AG04449 (cell line): Measurements from ENCODE around the gene SYNE4.
A peak's percentile ranks its signal among the peaks of the same experiment; 100 is the strongest.

Source experiments
- CTCF ChIA-PET: fragments of 350-600 bp; formaldehyde crosslinking; extraction: SDS; loops from one replicate; lab custom pipeline; 2021; ENCODE audit warnings: antibody characterized with exemption; lab: Yijun Ruan, JAX
- POLR2A ChIA-PET: fragments of 400-600, 350-600 bp; formaldehyde crosslinking; extraction: SDS; loops from one replicate; lab custom pipeline; 2020; ENCODE audit warnings: antibody characterized with exemption, inconsistent platforms; lab: Yijun Ruan, JAX
- DNase-seq: peaks from one replicate; pipeline ENCODE4 v3.0.0-alpha.2; 2010; ENCODE audit warnings: low read depth, low spot score
- H3K4me3 ChIP-seq: 2 replicates; pipeline ENCODE4 v1.5.1; 2011; ENCODE audit warnings: low read depth, mild to moderate bottlenecking, control low read depth, low read length
- CTCF ChIP-seq: IDR thresholded peaks from one replicate; pipeline ENCODE4 v1.5.1; 2011; ENCODE audit warnings: mild to moderate bottlenecking, moderate library complexity, low read length, control low read depth, inconsistent platforms; ENCODE audit not compliant: insufficient read depth; ENCODE audit errors: missing control alignments

Gene SYNE4

DNA sequence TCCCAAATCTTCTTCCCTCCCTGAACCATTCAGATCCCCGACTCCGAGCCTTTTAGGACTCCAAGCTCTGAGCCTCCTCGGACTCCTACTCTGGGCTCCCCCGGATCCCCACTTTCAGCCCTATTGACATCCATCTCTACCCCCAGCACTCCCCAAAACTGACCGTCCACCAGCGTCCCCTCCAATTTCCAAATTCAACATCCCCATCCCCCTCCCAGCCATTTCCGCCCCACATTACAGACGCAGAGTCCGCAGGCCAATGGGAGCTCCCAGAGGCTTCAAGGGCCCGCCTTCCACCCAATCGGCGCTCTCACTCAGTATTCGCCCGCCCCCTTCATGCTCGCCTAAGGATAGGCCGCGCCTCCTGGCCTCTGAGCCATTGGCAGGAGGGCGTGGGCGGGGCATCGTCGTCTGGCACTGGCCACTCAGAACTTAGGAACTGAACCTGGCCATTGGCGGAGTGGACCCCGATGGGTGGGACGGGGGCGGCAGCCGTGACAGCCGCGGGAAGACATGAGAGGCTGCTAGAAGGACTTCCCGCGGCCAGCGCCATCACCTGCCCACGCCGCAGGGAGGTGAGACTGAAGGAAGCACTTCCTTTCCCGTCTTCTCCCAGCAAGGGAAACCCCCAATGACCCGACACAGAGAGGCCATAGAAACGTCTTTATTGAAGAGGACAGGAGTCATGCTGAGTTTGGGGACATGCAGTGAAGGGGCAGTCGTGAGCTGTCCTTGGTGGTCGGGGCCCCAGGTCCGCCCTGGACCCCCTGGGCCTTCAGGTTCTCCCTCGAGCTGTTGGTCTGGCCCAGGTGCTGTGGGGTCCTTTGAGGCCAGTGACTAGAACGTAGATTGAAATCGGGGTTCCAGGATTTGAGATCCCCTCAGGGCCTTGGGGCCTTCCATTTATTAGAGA is 5.7 kb upstream of the SYNE4 start, which contains the start of gene ALKBH6:
TSS of gene ALKBH6 (minus strand) at position 202 of the 913 bp plus-strand sequence. CDS start 816 bp downstream, outside the sequence.
- H3K4me3 ChIP-seq = peak within 1 kb of the TSS; percentile 86
- CTCF ChIA-PET = interaction anchor here (0.7 to 1.7 kb wide), 5 partner anchors 9 to 20 kb away, joined by 3 to 6 read pairs (median 4); no protein-coding TSS in a partner anchor
- POLR2A ChIA-PET = interaction anchor here (0.6 to 1.5 kb wide), 8 partner anchors 13 to 131 kb away, joined by 3 to 6 read pairs (median 3); partner anchors contain the start of genes POLR2I, SDHAF1 and THAP8
- DNase-seq = peak; percentile 86
- TF ChIP-seq CTCF = no peak

- H3K4me3 ChIP-seq = peak overlapping the region; percentile 86
- ChIA-PET CTCF (interaction anchor here (0.9 to 1.7 kb wide), 5 partner anchors 8 to 17 kb away, joined by 3 to 6 read pairs (median 3); no protein-coding TSS in a partner anchor), POLR2A (interaction anchor here (0.6 to 1.5 kb wide), 6 partner anchors 18 to 101 kb away, joined by 3 to 6 read pairs (median 4); partner anchors contain the start of genes POLR2I, SDHAF1 and THAP8)
- no peak for DNase-seq
- no peak for TF ChIP-seq CTCF
These were observed 4.8 kb upstream of the SYNE4 start for GRCh38 chr19:36013280-36014011.

- POLR2A ChIA-PET = no interaction called here
- CTCF ChIA-PET = interaction anchor here (0.9 to 1.3 kb wide), 2 partner anchors 110 to 160 kb away, joined by 3 to 4 read pairs; no protein-coding TSS in a partner anchor
- no peak for DNase-seq
- H3K4me3 ChIP-seq = no peak overlapping the region
- TF ChIP-seq CTCF = no peak
These were observed 1.8 kb upstream of the SYNE4 start for GRCh38 chr19:36010402-36010801.

DNA sequence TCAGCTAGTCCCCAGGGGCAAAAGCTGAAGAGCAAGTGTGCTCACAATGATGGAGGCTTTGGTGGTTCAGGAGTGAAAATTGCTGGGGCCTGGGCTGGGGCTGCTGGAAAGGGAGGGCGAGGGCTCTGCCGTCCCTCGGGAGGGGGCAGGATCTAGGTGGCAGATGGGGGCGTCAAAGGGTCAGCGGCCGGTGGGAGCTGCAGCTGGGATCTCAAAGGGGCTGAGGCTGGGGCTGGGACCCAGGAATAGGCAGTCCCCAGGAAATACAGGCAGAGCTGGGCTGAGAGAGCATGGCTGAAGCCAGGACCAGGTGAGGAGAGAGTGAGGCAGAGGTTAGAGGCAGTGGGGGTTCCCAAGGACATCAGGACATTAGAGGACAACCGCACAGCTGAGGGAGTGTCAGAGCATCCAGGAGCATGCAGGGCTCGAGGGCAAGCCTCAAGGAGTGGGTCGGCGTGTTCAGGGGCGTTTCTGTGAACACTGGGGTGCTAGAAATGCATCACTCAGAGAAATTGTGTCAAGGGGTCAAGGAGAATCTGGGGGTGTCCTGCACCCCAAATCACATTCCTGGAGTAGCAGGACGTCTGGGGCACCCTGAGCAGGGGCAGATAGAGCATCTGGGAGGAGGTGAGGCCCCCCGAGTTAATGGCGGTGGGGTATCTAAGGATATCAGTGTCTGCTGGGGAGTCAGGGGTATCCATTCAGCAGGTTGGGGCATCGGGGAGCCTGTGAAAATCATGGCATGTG is 1.2 kb upstream of the SYNE4 start:
- CTCF ChIA-PET = interaction anchor here (1.2 to 1.3 kb wide), 4 partner anchors 12 to 160 kb away, joined by 3 to 5 read pairs (median 4); partner anchors contain the start of gene THAP8
- POLR2A ChIA-PET = no interaction called here
- no peak for TF ChIP-seq CTCF
- no peak for DNase-seq
- H3K4me3 ChIP-seq = peak overlapping the region; percentile 50

- CTCF ChIA-PET = interaction anchor here (1.2 to 1.3 kb wide), 4 partner anchors 11 to 161 kb away, joined by 3 to 5 read pairs (median 4); partner anchors contain the start of gene THAP8
- POLR2A ChIA-PET = no interaction called here
- TF ChIP-seq CTCF = no peak
- no peak for DNase-seq
- peak overlapping the region; percentile 50 for H3K4me3 ChIP-seq
These were observed 607 bp upstream of the SYNE4 start for GRCh38 chr19:36009220-36009619.
